ENCODE data around the gene HSFX4.
"Not testable (repeated sequence)": the region's sequence is repeated elsewhere in the genome, so short reads cannot be mapped to it uniquely, and the experiment has no call there.

Gene HSFX4

DNA sequence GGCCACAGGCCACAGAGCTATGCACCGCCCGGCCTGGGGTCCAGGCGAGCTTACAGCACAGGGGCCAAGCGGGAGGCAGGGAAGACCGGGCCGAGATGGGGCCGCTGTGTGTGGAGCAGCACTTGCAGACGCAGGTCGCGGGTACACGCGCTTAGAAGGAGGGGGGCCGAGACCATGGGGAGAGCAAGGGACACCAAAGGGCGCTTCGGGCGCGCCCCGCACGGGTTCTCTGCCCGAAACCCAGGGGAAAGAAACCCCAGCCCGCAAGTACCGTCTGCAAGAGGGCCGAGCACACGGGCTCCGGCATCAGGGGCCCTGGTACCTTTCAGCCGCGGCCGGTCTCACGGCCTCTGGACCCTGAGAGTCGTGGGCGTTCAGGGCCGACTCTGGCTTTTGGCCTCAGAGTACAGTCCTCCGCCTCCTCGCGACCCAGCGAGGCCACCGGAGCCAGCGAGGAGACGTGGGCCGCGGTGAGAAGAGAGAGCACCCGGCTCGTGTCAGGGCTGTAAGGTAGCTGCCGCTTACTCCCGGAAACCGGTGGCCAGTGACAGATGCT is 8.6 kb downstream of the HSFX4 start:
- DNase-seq (ENCODE audit: low spot score) = no peak

DNA sequence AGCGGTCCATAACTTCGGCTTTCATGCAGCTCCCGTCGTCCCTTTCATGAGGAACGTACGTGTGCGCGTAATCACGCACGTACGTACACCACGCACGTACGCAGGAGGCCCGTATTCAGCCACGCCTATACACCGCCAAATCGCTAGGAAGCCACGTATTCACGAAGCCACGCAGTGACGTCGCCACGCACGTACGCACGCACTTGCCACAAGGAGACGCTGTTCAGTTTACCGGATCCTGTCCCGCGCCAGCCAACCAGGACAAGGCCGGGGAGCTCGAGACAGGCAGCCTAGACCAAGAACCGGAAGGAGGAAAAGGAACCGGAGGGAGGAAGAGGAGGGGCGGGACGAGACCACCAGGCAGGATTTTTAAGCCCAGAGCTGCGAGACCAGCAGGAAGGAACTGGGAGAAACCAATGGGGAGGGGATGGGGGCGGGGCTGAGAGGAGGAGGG is 9.1 kb downstream of the HSFX4 start, which contains the start of gene EOLA2:
TSS of gene EOLA2 (minus strand) at position 65 of the 454 bp plus-strand sequence. CDS start 4,617 bp downstream, outside the sequence.
- DNase-seq (ENCODE audit: low spot score) = peak; percentile 68

GRCh38 chrX:149938881-149939654 is 9.7 kb downstream of the HSFX4 start:
- DNase-seq (ENCODE audit: low spot score) = peak; percentile 74

GRCh38 chrX:149939655-149939904 is 10.2 kb downstream of the HSFX4 start:
- DNase-seq (ENCODE audit: low spot score) = no peak

DNA sequence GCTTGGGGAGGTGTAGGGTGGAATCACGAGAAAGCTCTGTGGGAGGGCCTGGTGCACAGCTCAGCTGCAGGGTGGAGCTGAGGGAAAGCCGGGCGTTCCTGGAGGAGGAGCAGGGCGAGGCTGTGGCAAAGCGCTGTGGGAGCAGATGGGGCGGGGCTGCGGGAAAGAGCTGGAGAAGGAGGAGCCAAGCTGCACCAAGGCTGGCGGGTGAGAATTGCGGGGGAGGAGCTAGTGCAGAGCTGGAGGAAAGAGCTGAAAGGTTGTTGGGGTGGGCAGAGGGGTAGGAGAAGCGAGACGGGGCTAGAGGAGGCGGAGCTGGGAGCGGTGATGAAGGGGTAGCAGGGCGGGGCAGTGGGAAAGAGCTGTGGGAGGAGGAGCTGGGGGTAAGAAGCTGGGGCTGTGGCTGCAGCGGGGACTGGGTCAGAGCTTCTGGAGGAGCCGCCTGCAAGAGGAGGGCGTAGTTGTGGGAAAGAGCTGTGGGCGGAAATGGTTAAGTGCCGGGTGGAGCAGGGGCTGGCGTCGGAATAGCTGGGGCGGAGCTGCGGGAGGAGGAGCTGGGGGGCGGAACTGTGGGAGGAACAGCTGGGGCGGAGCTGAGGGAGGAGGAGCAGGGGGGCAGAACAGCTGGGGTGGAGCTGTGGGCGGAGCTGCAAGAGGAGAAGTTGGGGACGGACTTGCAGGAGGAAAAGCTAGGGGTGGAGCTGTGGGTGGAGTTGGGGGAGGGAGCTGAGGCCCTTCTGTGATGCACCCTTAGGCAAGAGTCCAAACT is 10.7 kb downstream of the HSFX4 start:
- DNase-seq (ENCODE audit: low spot score) = peak; percentile 85

DNA sequence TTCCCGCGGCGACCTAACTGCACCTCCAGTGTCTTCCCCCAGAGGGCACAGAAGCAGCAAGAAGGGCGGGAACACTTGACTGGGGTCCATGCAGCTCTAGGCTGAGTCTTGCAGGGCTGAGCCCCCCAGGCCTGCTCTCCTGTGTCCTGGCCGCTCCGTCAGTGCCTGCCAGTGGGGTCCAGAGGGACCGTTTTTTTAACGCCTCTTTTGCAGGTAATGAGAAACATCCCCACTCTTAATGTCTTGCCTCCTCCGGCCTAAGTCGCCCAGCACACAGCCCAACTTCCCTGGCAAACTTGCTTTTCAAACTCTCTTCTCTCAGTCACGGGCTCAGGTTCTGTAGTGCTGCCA is 11.3 kb downstream of the HSFX4 start:
- not testable (repeated sequence) for DNase-seq (ENCODE audit: low spot score)

GRCh38 chrX:149945087-149945670 is 15.8 kb downstream of the HSFX4 start:
- DNase-seq (ENCODE audit: low spot score) = not testable (repeated sequence)

GRCh38 chrX:149945820-149946219 is 16.4 kb downstream of the HSFX4 start:
- DNase-seq (ENCODE audit: low spot score) = not testable (repeated sequence)

- DNase-seq (ENCODE audit: low spot score) = not testable (repeated sequence)
These were observed 17.6 kb downstream of the HSFX4 start for GRCh38 chrX:149946932-149947331.

DNA sequence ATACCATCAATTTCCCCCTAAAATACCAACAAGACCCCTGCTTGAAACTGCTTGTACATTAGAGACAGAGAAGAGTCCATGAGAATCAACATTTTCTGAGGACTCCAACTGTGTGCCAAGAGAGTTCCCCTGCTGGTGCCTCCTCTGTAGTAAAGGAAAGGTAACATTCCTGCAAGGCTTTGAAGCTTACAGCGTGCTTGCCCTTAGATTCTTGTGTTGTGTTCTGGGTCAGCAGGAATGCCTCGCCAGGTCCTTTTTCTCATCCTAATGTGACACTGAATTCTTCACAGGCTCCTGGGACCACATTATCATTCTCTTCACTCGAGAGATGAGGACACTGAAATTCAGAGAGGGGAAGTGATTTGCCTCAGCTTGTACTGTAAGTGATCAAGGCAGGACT is 18.6 kb downstream of the HSFX4 start:
- DNase-seq (ENCODE audit: low spot score) = no peak

- no peak for DNase-seq (ENCODE audit: low spot score)
These were observed 20.5 kb downstream of the HSFX4 start for GRCh38 chrX:149949743-149950436.

DNA sequence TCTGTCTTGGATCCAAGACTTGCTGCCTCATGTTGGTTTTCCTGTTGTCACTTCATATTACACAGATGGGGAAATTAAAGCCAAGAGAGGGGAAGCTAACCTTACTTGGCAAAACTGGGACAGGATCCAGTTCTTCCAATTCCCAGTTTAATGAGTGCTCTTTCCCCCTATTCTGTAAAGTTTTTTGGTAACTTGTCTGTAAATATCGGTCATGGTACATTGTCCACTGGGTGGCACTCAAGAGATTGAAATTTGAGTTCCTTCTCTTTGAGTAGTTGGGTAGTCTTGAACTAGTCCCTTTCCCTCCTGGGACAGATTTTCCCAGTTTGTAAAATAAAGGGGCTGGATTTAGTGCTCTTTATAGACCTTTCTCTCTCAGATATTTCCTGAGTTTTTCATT is 21.3 kb downstream of the HSFX4 start:
- peak; percentile 42 for DNase-seq (ENCODE audit: low spot score)

GRCh38 chrX:149961572-149961971 is 32.2 kb downstream of the HSFX4 start:
- no peak for DNase-seq (ENCODE audit: low spot score)

GRCh38 chrX:149962010-149962409 is 32.6 kb downstream of the HSFX4 start:
- no peak for DNase-seq (ENCODE audit: low spot score)

DNA sequence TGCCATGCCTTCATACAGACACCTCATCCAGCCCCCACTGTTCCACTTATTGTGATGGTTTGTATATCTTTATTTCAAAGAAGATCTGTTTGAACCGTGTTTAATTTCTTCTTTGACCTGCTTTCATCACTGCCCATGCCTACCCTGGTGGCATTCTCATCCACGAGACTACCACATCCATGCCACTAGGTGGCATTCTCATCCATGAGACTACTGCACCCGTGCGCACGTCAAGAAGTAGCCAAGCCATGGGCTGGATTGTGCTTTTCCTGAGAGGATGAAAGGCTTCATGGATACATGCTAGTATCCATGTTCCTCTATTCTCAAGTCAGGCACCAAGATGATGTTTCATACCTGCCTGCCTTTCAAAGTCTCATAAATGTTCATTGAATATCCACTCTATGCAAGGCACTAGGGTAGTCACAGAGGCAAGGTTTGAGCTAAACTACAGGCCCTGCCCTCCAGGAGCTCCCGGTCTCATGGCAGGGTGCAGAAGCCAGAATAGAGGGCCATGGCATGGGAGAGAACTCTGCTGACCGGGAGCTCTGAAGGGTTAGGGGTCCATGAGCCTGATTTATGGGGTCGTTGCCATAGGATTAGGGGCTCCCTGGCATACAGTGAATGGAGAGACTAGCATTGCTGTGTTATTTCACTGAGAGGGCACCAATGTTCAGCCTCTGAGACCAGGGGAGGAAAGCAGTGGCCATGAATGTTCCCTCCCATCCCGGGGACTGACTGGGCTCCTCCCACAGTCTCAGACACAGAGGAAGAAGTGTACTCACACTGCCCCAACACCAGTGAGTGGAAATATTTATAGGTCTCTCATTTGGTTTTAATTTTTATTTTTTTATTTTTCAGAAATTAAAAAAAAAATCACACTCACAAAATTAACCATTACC is 33.7 kb downstream of the HSFX4 start:
- DNase-seq (ENCODE audit: low spot score) = peak; percentile 70

GRCh38 chrX:149979126-149979644 is 49.8 kb downstream of the HSFX4 start:
- DNase-seq (ENCODE audit: low spot score) = no peak
